Ascending aorta (tissue), 2 donors: Measurements from ENCODE around the gene GPSM1. TPM values are rescaled to one million over a fixed set of nuclear protein-coding genes. Genes with fewer than 3 reads are reported as not detected.
A peak's percentile ranks its signal among the peaks of the same experiment; 100 is the strongest.

Experiments
- DNase-seq, 2 donors: peaks; one replicate each; pipeline ENCODE4 v3.0.0-alpha.2; 2019; ENCODE audit warnings: low spot score in 2 of 2
- H3K27ac ChIP-seq, 2 donors: fragments of 200-600 bp; sonication (generic); one replicate each; pipeline ENCODE4 v1.5.1; 2016 to 2017; ENCODE audit warnings: mild to moderate bottlenecking in 1 of 2
- H3K27me3 ChIP-seq: fragments of 200-600 bp; sonication (generic); one replicate; pipeline ENCODE4 v1.5.1; 2017
- H3K36me3 ChIP-seq, 2 donors: fragments of 200-600 bp; sonication (generic); one replicate each; pipeline ENCODE4 v1.5.1; 2016
- H3K4me1 ChIP-seq, 2 donors: fragments of 200-600 bp; sonication (generic); one replicate each; pipeline ENCODE4 v1.5.1; 2016 to 2017; ENCODE audit warnings: mild to moderate bottlenecking in 1 of 2
- H3K4me3 ChIP-seq, 2 donors: fragments of 200-600 bp; sonication (generic); one replicate each; pipeline ENCODE4 v1.5.1; 2016 to 2017; ENCODE audit warnings: mild to moderate bottlenecking in 1 of 2
- H3K9me3 ChIP-seq, 2 donors: fragments of 200-600 bp; sonication (generic); one replicate each; pipeline ENCODE4 v1.5.1; 2016
- CTCF ChIP-seq, 3 experiments: fragments of 200-600 bp in 2 of 3; fragments of 450-650 bp in 1 of 3; sonication (generic) in 2 of 3; IDR thresholded peaks; one replicate each; pipeline ENCODE4 v1.5.1; 2016 to 2019; ENCODE audit warnings: antibody characterized with exemption in 3 of 3, mild to moderate bottlenecking in 1 of 3, moderate library complexity in 1 of 3
- intact Hi-C: fragments of 100-400 bp; cut with DNase I; formaldehyde crosslinking; loops from one replicate; pipeline ENCODE4 v1.15.1; 2023
- total RNA-seq: library from RNA; depleted of rRNA; stranded (reverse); fragments of >200 nt; gene quantifications from one replicate; pipeline ENCODE4 v1.1.0, GENCODE V29; 2016

Gene GPSM1
- total RNA-seq, 1 donor from 2014 or later, result 85.1 TPM

- Histone ChIP-seq H3K9me3 (no peaks in the 10 kb centered on the region), H3K27ac (no peak overlapping the region), H3K4me3 (no peak overlapping the region), H3K4me1 (peaks cover 21 to 27% of the 10 kb centered on the region in 2 donors), H3K27me3 (no peaks in the 10 kb centered on the region), H3K36me3 (no peaks in the 10 kb centered on the region)
- intact Hi-C loops, result loop anchor here (5.0 kb wide), 1 partner anchor 78 kb away; the partner anchor contains the start of gene SNAPC4
- TF ChIP-seq CTCF (IDR thresholded peaks at IDR 0.05), result no peak
- no peak for DNase-seq
These were observed 2.6 kb upstream of the GPSM1 start for GRCh38 chr9:136324501-136325300.

GRCh38 chr9:136325358-136325757, 2.0 kb upstream of the GPSM1 start:
- H3K4me1 ChIP-seq, result peaks cover 21 to 27% of the 10 kb centered on the region in 2 donors

GRCh38 chr9:136326061-136326760, 1.1 kb upstream of the GPSM1 start:
- Histone ChIP-seq H3K4me3 (no peak overlapping the region), H3K27ac (peak overlapping the region; percentile 76 to 86), H3K9me3 (no peaks in the 10 kb centered on the region), H3K27me3 (no peaks in the 10 kb centered on the region), H3K4me1 (peaks cover 21 to 27% of the 10 kb centered on the region in 2 donors), H3K36me3 (no peaks in the 10 kb centered on the region)
- intact Hi-C loops, result loop anchor here (5.0 kb wide), 1 partner anchor 76 kb away; the partner anchor contains the start of gene SNAPC4
- no peak for DNase-seq
- TF ChIP-seq CTCF (IDR thresholded peaks at IDR 0.05), result no peak

More at GRCh38 chr9:136325358-136325757, 2.0 kb upstream of the GPSM1 start:
- intact Hi-C loops, result loop anchor here (5.0 kb wide), 1 partner anchor 77 kb away; the partner anchor contains the start of gene SNAPC4
- H3K27me3 ChIP-seq, result no peaks in the 10 kb centered on the region
- H3K9me3 ChIP-seq, result no peaks in the 10 kb centered on the region
- H3K36me3 ChIP-seq, result no peaks in the 10 kb centered on the region
- TF ChIP-seq CTCF (IDR thresholded peaks at IDR 0.05), result no peak
- DNase-seq, result no peak
- H3K27ac ChIP-seq, result no peak overlapping the region
- no peak overlapping the region for H3K4me3 ChIP-seq

- peak overlapping the region; percentile 76 to 86 for H3K27ac ChIP-seq
- H3K36me3 ChIP-seq, result no peaks in the 10 kb centered on the region
- DNase-seq, result no peak
- peaks cover 21 to 27% of the 10 kb centered on the region in 2 donors for H3K4me1 ChIP-seq
- no peaks in the 10 kb centered on the region for H3K9me3 ChIP-seq
- TF ChIP-seq CTCF (IDR thresholded peaks at IDR 0.05), result no peak
- intact Hi-C loops, result loop anchor here (1.0 to 5.0 kb wide), 2 partner anchors 36 to 75 kb away; partner anchors contain the start of genes DNLZ and SNAPC4
- peak overlapping the region; percentile 75 to 98 for H3K4me3 ChIP-seq
- no peaks in the 10 kb centered on the region for H3K27me3 ChIP-seq
These were observed 507 bp upstream of the GPSM1 start for GRCh38 chr9:136326761-136327303.

- H3K27me3 ChIP-seq, result no peaks in the 10 kb centered on the region
- no peaks in the 10 kb centered on the region for H3K9me3 ChIP-seq
- H3K4me3 ChIP-seq, result peak overlapping the region; percentile 75 to 98
- no peak for TF ChIP-seq CTCF (IDR thresholded peaks at IDR 0.05)
- no peaks in the 10 kb centered on the region for H3K36me3 ChIP-seq
- H3K4me1 ChIP-seq, result peaks cover 21 to 27% of the 10 kb centered on the region in 2 donors
- intact Hi-C loops, result loop anchor here (5.0 kb wide), 1 partner anchor 74 kb away; the partner anchor contains the start of gene SNAPC4
- H3K27ac ChIP-seq, result peak overlapping the region; percentile 78 to 86
- no peak for DNase-seq
These were observed 777 bp downstream of the GPSM1 start for GRCh38 chr9:136328011-136328621.
